Measurements from ENCODE around the gene CYLD. TPM values are rescaled to one million over a fixed set of nuclear protein-coding genes. Genes with fewer than 3 reads are reported as not detected.

The CYLD gene
- total and polyA plus RNA-seq, 11 donors, result 7.5 to 68.8 (median 38.8) TPM

- Histone ChIP-seq H3K27me3 (no peaks in the 10 kb centered on the region), H3K27ac (peak overlapping the region in 2 of 12 donors; percentile 73 to 97), H3K9me3 (no peaks in the 10 kb centered on the region), H3K4me3 (peak overlapping the region in 1 of 12 donors; percentile 67), H3K36me3 (peaks cover 0 to 14% (median 0%) of the 10 kb centered on the region in 9 donors), H3K4me1 (peaks cover 3 to 33% (median 13%) of the 10 kb centered on the region in 12 donors)
- TF ChIP-seq CTCF (IDR thresholded peaks at IDR 0.05), result no peak
- TF ChIP-seq POLR2A (IDR thresholded peaks at IDR 0.05), result no peak
- intact Hi-C loops (cut with DNase I), result loop anchor here in 7 of 10 donors (5.0 to 10.0 kb wide), 4 partner anchors 38 to 64 kb away; partner anchors contain the start of gene NOD2 (in 1 of the 7)
- DNase-seq, result no peak
- ATAC-seq, result no peak
- whole genome bisulfite sequencing, 4 donors, result 62 to 78% (median 72%) methylated on average over 1 of the region's 1 CpG
Measured at GRCh38 chr16:50740736-50741135, 1.1 kb upstream of the CYLD start.

GRCh38 chr16:50741225-50741780 is 583 bp upstream of the CYLD start:
- ATAC-seq, result no peak
- no peaks in the 10 kb centered on the region for H3K9me3 ChIP-seq
- WGBS, 4 donors, result 4 to 9% (median 5%) methylated on average over 21 of the region's 21 CpGs
- no peak for TF ChIP-seq POLR2A (IDR thresholded peaks at IDR 0.05)
- no peak for TF ChIP-seq CTCF (IDR thresholded peaks at IDR 0.05)
- no peaks in the 10 kb centered on the region for H3K27me3 ChIP-seq
- peak overlapping the region in 11 of 12 donors; percentile 57 to 97 (median 73) for H3K27ac ChIP-seq
- H3K4me3 ChIP-seq, result peak overlapping the region; percentile 20 to 96 (median 92)
- intact Hi-C loops (cut with DNase I), result loop anchor here in 7 of 10 donors (5.0 to 10.0 kb wide), 4 partner anchors 39 to 63 kb away; partner anchors contain the start of gene NOD2 (in 1 of the 7)
- peaks cover 0 to 20% (median 0%) of the 10 kb centered on the region in 9 donors for H3K36me3 ChIP-seq
- H3K4me1 ChIP-seq, result peaks cover 3 to 39% (median 13%) of the 10 kb centered on the region in 12 donors
- peak in 3 of 5 donors; percentile 21 to 47 (median 38) for DNase-seq

GRCh38 chr16:50742576-50743200 is 802 bp downstream of the CYLD start:
- H3K27me3 ChIP-seq, result no peaks in the 10 kb centered on the region
- H3K9me3 ChIP-seq, result no peaks in the 10 kb centered on the region
- ATAC-seq, result no peak
- H3K4me3 ChIP-seq, result peak overlapping the region; percentile 70 to 96 (median 92)
- peaks cover 3 to 51% (median 19%) of the 10 kb centered on the region in 12 donors for H3K4me1 ChIP-seq
- peak in 4 of 5 donors; percentile 30 to 69 (median 38) for DNase-seq
- peak overlapping the region in 11 of 12 donors; percentile 76 to 97 (median 87) for H3K27ac ChIP-seq
- peaks cover 0 to 23% (median 0%) of the 10 kb centered on the region in 9 donors for H3K36me3 ChIP-seq
- 1 to 3% (median 2%) methylated on average over 10 to 28 of the region's 28 CpGs for WGBS, 4 donors
- TF ChIP-seq CTCF (IDR thresholded peaks at IDR 0.05) (no peak), POLR2A (IDR thresholded peaks at IDR 0.05) (no peak)
- intact Hi-C loops (cut with DNase I), result loop anchor here in 7 of 10 donors (2.0 to 10.0 kb wide), 5 partner anchors 40 to 78 kb away; partner anchors contain the start of gene NOD2 (in 1 of the 7)

All from heart left ventricle (tissue), 16 donors.